ENCODE data around the gene BPIFB3.

Gene BPIFB3

GRCh38 chr20:33053291-33054106, at the start of gene BPIFB3:
Gene BPIFB3 (plus strand): TSS chr20:33053903. CDS start chr20:33055436, 1,533 bp downstream.
- DNase-seq (ENCODE audit: low read depth in 1 of 2, low spot score in 1 of 2): no peak

DNA sequence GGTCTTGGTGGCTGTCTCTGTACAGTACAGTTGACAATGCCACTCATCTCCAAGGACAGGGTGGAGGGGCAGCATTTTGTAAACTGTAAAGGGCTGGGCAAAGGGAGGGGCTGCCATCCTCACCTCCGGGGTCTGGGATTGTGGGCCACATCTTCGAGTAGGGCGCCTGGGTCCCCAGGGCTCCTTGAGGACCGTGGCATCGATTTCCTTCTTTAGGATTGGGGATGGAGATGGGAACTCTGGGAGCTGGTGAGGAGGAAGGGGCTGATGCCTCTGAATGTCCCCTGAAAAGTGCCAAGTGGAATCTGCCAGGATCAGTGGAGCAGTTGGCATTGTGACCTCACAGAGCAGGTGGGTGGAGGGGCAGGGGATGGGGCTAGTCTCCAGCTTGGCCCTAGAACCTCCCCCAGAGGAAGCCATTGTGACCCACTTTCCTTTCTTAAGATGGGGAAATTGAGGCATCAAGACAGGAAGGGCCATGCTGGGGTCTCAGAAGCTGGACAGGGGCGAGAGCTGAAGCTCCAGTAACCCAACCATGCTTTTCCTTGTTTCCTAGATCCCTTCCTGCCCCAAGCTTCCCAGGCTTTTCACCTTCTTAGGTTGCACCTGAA, 49.5 kb upstream of the BPIFB3 start, which contains the start of gene SUN5:
TSS of gene SUN5 (minus strand) at position 293 of the 611 bp plus-strand sequence. CDS start at position 200, 93 bp downstream.
- DNase-seq (ENCODE audit: low read depth in 1 of 2, low spot score in 1 of 2): no peak

DNA sequence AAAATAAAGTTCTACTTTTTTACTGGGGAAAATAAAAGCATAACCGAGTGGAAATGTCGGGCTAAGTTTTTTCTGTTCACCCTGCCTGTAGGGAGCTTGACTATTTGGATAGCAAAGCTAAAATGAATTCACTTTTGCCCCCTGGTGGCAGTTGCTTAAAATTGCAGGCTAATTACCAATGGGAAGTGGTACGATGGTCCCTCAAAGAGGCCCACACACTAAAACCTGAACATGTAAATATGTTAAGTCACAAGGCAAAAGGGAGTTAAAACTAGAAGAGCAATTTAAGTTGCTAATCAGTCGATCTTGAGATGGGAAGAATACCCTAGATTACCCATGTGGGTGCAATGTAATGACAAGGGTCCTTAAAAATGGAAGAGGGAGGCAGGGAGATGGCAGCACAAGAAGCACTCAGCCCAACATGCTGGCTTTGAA, 48.6 kb upstream of the BPIFB3 start:
- no peak for DNase-seq (ENCODE audit: low read depth in 1 of 2, low spot score in 1 of 2)

- DNase-seq (ENCODE audit: low read depth in 1 of 2, low spot score in 1 of 2): no peak
Observed at GRCh38 chr20:33005908-33006775, 47.6 kb upstream of the BPIFB3 start.

GRCh38 chr20:33006776-33007375, 46.8 kb upstream of the BPIFB3 start:
- DNase-seq (ENCODE audit: low read depth in 1 of 2, low spot score in 1 of 2): no peak

DNA sequence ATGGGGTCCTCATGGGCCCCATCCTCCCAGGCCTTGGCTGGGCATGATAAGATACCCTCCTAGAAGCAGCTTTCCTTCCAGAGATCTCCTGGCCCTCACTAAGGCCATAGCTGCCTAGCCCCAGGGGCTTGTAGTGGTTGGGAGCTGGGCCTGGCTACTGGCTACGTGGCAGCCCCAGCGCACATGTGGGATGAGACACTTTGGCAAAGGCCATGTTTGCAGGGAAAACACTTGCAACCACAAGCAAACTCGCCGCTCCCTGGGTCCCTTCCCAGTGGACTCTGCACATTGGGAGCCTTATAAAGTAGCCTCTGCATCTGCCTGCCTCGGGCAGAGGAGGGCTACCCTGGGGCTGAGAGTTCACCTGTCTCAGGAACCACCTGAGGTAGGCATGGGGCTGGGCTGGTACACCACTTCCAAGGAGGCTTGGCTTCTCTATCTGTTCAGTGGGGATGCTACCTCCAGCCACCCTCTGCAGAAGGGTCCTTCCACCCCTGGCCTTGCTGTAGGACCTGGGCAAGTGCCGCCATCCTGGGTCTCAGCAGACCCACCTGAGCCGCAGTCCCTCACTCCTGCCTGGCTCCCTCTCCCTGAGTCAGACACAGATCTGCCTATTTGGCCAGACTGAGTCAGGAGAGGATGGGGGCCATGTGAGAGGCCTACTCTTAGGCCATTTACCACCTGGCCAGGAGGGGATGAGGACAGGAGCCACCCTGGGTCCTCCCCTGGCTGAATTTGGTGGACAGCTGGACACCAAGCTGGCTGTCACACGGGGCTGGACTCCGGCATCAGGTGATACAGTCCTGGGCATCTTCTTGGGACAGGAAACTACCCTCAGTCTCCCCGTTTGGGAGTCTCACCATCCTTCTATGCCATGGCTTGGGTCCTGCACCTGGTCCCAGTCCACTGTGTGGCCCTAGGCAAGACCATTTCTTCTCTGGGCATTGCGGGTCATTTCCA, 46.0 kb upstream of the BPIFB3 start, which contains the start of gene BPIFB2:
TSS of gene BPIFB2 (plus strand) at position 329 of the 960 bp plus-strand sequence. CDS start 871 bp downstream, outside the sequence.
- no peak for DNase-seq (ENCODE audit: low read depth in 1 of 2, low spot score in 1 of 2)

GRCh38 chr20:33008336-33009213, 45.1 kb upstream of the BPIFB3 start:
- DNase-seq (ENCODE audit: low read depth in 1 of 2, low spot score in 1 of 2): no peak

DNA sequence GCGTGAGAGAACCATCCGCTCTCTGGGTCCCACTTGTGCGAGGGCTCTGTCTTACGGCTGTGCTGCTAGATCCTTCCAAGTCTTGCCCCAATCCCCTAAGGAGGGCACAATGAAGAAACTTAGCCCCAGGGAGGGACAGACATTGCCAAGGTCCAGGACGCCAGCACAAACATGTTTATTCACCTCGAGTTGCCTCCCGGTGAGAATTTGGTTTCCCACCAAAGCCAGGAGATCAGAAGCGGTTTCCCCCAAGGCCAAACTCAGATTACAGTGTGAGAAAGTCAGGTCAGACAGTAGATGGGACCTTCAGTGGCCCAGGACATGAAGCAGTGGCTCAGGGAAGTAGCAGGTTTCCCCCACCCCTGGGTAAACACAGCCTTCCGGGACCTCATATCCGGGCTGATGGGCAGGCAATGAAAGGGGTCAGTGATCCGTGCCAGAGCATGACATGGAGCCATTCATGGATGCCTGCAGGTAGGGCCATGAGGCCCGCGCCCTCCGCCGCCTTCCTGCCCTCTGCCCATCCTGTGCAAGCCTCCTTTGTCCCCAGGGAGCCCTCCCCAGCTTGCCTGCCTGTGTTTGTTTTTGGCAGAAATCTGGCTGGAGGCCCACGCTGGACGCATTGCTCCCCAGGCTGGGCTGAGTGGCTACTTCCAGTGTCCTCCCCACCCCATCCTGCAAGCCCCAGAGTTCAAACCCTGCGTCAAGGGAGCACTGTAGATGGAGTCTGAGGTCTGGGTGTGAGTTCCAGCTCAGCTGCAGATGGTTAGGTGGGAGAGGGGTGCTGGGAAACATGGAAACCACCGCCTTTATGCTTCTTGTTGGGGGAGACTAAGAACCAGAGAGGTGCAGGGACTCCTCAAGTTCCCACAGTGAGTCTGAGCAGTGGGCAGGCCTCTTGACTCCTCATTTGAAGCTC, 44.2 kb upstream of the BPIFB3 start:
- DNase-seq (ENCODE audit: low read depth in 1 of 2, low spot score in 1 of 2): no peak

- DNase-seq (ENCODE audit: low read depth in 1 of 2, low spot score in 1 of 2): no peak
Observed at GRCh38 chr20:33010133-33010504, 43.6 kb upstream of the BPIFB3 start.

DNA sequence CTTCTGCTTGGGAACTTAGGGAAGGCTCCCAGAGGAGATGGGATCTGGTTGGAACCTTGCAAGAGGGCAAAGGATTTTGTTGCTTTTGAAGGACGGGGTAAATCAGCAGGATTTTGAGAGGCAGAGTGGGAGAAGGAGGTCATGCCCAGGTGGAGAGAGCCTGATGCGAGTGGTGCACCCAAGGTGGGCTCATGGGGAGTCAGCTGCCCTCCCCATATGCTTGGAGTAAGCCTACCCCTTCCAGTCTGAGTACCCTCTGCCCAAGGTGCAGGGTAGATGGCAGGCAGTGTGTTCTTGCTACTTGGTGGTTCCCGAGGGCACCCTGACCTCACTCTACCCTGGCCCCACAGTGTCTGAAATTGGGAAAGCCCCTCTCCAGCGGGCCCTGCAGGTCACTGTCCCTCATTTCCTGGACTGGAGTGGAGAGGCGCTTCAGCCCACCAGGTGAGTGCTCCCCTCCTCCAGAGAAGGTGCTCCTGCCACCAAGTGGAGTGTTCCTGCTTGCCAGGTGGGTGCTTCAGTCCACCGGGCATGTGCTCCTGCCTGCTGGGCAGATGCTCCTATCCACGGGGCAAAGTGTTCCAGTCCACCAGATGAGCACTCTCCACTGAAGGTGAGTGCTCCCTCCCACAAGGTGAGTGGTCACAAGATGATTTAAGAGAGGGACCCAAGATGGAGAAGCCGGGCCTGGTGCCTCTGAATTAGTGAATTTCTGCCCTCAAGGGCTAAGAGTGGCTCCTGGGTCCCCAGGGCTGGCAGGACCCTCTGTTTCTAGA, 42.8 kb upstream of the BPIFB3 start:
- DNase-seq (ENCODE audit: low read depth in 1 of 2, low spot score in 1 of 2): no peak

- DNase-seq (ENCODE audit: low read depth in 1 of 2, low spot score in 1 of 2): no peak
Observed at GRCh38 chr20:33012327-33013189, 41.1 kb upstream of the BPIFB3 start.

DNA sequence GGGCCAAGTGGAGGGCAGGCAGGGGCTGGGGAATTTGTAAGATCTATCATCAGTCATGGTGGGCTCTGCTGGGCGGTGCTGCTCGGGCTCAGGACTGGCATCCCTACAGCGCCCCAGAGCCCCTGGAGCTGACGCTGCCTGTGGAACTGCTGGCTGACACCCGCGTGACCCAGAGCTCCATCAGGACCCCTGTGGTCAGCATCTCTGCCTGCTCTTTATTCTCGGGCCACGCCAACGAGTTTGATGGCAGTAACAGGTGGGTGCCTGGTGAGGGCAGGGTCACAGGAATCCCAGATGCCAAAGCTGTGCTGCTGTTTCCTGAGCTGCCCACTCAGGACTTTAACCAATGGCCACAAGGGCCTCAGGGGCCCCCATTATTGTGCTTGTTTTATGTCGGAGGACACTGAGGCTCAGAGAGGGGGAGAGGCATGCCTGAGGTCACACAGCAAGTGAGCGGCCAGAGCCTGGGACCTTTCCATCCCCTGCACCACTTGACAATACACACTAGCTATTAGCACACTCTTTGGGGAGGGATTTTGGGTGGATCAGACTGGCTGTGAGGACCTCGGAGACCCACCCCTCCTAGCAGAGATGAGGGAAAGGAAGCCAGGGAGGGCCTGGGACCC, 39.9 kb upstream of the BPIFB3 start:
- DNase-seq (ENCODE audit: low read depth in 1 of 2, low spot score in 1 of 2): no peak

DNA sequence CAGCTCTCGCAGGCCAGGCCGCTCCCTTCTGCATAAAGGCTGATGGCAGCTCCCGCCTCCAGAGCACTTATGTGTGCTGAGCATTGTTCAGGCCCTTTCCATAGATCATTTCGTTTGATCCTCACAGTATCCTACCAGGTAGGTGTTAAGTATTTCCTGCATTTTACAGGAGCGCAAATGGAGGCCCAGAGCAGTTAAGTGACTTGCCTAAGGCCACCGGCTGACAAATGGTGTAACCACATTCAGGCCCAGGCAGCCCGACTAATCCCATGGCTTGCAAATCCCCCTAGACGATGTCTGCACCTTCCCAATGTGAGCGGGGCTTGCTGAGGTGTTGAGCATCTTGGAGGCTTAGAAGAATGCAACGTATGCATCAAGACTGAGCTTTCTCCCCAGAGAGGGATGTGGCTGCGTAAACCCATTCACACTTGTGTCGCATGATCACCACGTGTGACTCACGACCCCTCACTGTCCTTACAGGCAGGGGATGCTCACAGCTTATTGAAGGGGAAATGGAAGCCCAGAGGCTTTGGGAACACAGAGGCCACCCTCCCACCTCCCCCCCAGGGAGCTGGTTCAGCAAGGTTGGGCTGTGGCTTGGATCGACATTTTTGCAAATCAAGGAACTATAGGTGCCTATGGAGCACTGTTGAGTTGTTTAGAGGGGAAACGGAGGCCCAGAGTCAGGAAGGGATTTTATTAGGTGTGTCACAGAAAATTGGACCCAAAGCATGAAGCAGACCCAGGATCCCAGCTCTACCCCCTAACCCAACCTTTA, 39.2 kb upstream of the BPIFB3 start:
- DNase-seq (ENCODE audit: low read depth in 1 of 2, low spot score in 1 of 2): no peak

- DNase-seq (ENCODE audit: low read depth in 1 of 2, low spot score in 1 of 2): no peak
Observed at GRCh38 chr20:33015114-33015484, 38.6 kb upstream of the BPIFB3 start.

Measured in activated T-helper 1 cell treated with anti-CD3 and anti-CD28 coated beads, Interleukin-2, amount 50 U/mL, for 16 hours (primary cell).